ENCODE measurements around the gene DCBLD2.

DCBLD2 gene

DNA sequence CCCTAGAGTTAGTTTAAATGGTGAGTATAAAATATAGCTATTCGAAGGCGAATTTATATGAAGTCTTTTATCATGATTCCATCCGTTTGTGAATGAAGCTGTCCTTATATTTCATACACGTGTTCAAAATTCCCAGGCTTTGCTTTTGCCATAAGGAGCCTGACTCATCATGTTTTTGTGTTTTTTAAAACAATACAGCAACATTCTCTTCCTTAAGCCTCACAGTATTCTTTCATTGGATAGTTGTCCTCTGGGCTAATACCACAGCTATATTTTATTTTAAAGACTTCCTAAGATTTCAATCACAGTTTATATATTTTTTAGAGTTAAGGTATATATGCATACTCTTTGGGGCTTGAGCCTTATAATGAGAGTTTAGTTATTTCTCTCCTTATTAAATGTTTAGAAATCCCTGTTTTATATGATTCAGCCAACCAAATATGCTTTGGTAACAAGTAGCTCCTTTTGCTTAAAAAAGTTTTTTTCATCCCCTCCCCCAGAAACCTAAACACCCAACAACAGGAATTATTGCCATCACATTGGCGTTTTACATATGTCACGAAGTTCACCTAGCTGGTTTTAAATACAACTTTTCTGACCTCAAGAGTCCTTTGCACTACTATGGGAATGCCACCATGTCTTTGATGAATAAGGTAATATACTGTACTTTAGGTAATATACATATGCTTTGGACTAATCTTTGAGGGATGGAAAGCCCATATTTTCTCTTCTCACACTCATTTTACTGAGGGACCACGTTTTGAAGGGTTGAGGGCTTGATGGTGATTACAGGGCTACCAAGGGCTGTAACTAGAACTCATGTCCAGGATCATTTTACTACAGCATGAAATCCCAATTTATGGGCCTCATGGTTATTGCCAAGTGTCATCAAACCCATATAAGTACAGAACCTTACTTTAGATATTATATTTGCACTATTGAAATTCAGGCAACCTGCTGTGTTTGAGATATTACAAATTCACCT is 109.9 kb downstream of the DCBLD2 start:
- DNase-seq (ENCODE audit: low read depth), result no peak

DNA sequence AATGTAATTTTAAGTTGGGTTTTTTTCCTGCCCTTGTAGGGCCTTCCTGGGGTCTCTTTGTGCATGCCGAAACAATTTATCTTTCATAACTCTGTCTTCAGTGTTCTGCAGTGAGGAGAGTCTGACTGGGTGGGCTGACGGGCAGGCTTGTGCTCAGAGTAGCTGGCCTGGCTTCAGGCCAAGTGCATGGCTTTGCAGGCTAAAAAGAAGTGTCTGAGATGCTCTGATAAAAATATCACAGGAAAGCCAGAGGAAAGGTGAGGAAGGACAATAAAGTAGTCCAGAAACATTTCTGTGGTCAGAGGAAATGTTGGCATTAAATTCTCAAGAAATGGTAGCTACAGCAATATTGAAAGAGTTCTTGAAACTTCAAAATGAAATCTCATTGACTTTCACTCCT is 112.8 kb downstream of the DCBLD2 start:
- DNase-seq (ENCODE audit: low read depth), result no peak

DNA sequence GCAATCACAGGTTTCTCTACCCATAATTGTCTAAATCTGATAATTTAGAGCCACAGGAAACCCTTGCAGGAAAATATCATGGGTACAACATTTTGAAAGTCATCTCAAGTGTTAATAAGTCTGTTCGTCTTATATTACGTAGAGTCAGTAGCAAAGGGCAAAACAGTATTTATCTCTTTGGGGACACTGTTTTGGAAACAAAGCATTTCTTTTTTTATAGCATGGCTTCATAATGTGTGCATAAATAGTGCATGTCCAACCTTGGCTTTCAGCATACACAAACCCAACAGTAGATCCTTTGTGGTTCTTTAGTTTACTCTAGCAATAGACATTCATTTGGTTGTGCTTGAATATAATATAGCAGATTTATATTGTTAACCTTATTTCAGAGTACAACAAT is 114.3 kb downstream of the DCBLD2 start:
- DNase-seq (ENCODE audit: low read depth), result no peak

DNA sequence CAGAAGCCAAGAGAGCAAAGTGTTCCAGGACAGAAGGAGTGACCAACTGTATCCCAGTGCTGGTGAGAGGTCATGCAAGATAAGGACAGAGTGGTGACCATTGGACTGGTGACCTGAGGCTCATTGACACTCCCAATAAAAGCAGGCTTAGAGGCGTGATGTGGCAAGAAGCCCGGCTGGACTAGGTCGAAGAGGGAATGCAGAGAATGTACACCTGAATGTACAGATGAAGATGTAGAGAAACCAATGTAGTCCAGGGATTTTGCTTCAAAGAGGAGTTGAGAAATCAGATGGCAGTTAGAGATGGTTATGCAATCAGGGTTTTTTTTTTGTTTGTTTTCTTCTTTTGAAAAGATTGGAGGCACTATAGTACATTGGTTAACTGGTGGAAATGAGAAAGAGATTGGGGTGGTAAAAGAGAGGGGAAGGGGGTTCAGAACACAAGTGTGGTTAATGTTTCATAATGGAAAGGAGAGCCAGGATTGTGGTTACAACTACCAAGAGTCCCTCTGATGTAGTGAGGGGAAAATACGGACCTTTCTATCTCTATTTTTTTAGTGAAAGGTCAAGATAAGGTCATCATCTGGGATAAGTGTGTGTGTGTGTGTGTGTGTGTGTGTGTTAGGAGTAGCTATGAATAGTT is 115.0 kb downstream of the DCBLD2 start:
- peak; percentile 11 for DNase-seq (ENCODE audit: low read depth)

DNA sequence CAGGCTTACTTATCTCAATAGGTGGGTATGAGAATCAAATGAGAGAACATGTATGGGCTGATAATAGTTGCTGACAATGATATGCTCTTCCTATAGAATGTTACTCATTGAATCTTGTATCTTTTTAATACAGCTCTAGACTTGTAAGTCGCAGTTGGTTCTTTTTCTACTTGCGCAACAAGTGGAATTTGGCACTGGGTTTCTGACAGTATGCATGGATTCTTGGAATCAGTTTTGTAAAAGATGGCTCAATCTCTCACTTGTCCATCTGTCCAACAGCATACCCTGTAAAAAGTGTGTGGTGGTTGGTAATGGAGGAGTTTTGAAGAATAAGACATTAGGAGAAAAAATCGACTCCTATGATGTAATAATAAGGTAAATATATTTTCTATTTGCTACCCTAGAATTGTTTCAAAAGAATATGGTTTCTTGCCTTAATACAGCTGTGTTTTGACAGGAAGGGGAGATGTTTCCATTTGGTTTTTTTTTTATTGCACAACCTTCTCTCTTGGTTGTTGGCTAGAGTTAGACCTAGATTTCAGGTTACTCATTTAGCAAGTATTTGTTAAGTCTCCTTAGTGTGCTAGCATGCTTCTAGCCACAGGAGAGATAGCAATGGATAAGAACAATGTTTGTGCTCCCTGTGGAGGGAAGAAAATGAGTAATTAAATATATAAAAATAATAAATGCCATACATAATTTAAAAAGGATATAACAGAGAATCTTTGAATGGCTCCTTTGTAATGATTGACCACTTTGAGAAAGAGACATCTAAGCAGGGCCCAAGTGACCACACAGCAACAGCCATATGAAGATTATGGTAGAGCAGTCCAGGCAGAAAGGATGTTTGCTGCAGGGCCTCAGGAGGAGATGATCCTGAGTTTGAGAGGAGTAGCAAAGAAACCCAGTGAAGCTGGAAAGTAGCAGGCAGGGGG is 116.6 kb downstream of the DCBLD2 start:
- peak; percentile 81 for DNase-seq (ENCODE audit: low read depth)

DNA sequence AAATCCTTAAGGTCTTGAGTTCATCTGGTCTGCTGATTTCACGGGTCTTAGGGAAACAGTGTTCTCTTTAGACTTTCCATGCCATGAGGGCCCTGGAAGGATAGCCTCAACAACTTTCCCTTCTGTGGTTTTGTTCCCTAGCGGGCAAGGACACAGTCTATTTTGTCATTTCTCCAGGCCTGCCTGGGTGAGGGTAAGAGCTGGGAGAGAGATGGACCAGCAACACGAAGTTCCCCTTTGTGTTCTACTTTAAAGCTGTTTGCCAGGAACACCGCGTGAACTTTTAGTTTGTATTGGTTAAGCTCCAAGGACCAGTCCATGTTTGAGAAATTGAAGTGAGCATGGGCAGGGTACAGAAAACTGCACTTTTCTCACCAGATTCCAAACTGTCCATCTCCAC is 117.5 kb downstream of the DCBLD2 start:
- no peak for DNase-seq (ENCODE audit: low read depth)

DNA sequence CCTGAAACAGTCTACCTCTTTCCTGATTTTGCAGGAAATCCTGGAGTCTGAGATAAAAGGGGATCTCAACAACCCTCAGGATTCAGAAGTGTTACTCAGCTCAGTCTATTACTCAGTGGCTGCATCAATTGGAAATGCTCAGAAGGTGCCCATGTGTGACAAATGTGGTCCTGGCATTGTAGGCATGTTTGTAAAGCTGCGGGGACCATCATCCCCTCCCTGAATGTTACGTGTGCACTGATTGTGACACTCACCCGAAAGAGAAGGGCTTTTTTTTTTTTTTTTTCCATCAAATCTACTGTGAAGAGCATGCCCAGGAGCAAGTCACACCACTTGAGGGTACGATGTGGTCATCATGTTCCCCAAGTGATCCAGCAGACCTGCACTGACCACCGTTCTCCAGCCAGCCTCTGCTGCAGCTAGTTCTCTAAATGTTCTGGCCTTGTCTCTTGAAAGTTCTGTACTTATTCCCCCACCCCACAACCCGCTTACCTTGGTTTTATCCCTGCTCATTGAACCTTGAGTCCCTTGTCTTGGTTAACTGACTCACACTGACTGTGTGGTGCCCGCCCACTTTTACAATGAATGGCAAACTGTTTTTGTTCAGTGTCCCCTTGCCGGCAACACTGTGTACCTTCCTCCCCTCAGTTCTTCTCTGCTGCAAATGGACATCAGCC is 118.5 kb downstream of the DCBLD2 start:
- no peak for DNase-seq (ENCODE audit: low read depth)

DNA sequence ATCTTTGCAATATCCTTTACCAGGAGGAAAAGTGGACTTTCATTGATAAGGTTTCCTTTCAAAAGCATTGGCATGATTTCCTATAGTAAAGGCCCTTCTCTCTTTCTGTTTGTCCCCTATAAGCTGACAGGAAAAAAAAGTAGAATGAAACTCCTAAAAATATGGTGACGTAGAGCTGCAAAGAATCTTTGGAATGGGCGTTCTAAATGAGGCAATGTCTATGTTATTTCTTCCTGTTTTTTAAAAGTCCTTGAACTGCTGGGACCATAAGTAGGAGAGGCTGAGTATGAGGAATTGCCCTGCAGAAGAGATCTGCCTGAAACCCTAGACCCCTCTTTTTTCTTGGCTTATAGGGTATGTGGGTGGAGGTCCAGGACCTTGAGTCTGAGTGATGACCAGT is 121.2 kb downstream of the DCBLD2 start:
- DNase-seq (ENCODE audit: low read depth), result no peak

DNA sequence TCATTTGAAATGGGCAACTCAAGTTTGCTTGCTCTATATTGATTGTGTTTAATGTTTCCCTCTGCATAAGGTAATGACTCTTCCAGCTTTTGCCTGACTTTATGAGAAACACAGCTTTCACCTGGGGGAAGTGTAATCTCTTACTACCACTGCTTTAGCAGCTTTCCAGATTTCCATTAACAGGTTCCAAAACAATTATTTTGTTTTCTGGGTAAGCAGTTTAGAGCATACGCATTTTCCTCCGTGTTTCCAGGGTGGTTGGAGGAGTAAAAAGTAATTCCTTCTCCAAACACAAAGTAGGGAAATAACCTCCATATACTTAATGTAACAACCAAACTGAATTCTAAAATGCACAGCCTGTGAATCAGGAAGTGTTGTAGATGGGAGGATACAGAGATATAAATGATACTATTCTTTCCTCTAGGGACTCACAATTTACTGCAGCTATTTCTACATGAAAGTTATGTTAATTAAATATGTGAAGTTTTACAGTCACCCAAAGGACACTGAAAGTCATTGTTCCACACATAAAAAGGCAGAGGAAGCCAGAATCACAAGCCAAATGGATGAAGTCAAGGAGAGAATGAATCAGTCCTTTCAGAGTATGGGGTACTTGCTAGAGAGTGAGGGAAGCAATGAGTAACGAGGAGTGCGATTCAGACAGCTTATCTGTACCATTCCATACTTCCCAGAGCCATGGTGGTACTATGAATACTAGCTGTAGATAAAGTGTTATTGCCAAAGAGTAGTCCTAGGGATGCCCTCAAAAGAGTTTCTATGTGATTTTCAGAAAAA is 121.8 kb downstream of the DCBLD2 start:
- DNase-seq (ENCODE audit: low read depth), result no peak

DNA sequence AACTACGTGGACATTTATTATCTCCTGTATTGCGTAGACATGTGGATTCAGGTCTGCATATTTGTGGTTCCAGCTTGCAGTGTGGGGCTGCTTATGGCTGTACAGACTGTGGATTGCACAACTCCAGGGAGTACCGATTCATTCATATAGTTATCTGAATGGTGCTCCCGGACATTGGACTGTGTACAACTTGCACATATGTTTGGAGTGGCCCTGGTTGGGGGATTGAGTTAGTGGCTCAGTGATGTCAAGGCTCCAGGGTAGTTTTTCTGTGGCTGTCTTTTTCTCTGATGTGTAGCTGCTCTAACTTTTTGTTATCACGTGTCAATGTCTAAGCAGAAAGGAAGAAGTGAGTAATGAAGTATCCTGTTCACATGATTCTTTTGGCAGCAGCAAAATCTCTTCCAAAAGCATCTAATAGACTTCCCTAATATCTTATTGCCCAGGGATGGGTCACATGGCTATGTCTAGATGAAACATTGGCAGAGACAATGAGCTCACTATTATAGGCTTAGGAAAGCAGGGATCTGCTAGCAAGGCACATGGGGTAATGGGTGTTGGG is 122.6 kb downstream of the DCBLD2 start:
- DNase-seq (ENCODE audit: low read depth), result peak; percentile 49

DNA sequence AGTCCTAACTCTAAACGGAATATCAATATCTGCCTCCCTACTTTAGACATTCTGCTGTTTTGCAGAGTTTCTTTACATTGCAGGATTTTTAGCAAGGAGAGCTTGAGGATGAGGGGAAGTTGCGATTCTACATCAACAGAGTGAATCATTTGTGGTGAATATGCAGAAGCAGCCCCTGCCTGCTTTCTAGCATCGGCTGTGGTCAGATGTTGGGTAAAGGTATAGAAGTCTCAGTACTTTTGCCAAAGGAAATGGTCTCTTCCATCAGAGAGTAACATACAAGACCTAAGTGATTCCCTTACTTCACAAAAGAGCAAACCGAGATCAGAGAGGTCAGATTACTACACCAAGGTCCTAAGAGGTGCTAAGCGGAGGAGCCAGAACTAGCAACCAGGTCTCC is 123.1 kb downstream of the DCBLD2 start:
- DNase-seq (ENCODE audit: low read depth), result no peak

DNA sequence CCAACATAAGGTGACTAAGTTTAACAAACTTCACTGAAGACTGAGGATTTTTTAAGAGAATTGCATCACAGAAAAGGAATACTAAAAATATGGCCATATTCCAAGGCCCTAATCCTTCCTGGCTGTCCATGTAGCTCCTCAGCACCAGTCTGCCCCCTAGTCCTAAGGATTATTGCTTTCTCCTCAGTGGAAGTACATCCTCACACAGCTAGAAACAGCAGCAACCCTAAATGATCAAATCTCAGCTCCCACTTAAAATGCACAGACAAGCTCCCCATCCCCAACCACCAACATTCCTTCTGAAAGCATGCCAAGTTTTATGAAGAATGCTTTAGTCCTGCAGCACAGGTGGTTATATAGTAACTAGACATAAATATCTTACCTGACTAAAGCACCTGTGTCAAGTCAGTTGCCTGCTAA is 123.7 kb downstream of the DCBLD2 start:
- DNase-seq (ENCODE audit: low read depth), result peak; percentile 25

DNA sequence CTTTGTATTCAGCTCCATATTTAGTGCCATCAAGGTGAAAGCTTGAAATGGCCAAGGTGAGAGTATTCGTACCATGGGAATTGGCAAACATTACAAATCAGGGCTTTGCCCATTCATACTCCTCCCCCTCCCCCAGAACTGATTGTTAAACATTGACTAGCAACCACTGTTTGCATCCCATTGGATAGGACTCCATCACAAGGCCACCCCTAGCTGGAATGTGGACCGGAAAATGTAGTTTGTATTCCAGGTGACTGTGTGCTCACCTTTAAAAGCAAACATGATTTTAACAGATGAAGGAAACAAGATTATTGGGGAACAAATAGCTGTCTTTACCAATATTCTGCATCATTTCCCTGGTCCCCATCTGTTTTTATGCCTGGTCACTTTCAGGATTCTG is 124.2 kb downstream of the DCBLD2 start:
- DNase-seq (ENCODE audit: low read depth), result no peak

DNA sequence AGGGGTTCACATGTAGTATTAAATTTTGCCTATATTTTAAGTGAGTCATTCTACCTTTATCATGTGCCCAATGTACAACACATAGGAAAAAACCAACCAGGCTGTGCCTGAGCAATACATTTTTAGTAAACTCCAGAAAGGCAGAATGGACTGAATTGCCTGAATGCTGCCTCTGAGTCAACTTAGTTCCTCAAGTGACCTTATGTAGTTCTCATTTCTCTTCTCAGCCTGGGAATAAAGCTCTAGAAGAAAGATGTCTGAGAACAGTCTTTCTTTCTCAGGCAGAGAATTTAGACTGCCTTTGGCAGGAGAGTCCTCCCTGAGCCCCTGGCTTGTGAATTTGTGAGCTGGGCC is 125.4 kb downstream of the DCBLD2 start:
- no peak for DNase-seq (ENCODE audit: low read depth)

DNA sequence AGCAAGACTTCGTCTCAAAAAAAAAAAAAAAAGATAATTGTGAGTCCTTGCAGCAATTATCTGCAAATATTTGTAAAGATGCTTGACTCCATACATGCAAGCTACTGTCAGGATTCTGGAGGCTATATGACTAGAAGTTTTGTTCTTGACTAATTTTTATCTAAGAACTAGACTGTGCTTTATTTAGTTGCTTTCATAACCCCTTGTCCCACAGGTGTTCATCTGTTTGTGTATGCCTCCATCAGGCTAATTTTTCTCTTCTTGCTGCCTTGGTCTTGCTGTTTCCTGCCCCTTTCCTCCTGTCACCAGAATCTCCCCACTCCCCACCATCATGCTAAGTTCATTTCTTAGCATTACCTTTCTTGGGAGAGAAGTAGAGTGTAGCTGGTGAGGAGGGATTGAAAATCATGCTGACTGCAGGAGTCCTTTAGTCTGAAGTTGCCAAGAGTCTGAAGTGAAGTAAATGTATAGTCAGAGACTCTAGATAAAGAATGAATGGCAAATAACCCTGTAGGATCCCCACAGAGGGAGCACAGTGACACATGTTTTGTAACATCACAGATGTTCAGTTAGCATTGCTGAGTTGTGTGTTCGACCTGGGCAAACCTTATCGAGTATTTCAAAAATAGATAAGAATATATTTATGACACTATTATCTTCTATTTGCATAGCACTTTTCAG is 125.9 kb downstream of the DCBLD2 start:
- no peak for DNase-seq (ENCODE audit: low read depth)

DNA sequence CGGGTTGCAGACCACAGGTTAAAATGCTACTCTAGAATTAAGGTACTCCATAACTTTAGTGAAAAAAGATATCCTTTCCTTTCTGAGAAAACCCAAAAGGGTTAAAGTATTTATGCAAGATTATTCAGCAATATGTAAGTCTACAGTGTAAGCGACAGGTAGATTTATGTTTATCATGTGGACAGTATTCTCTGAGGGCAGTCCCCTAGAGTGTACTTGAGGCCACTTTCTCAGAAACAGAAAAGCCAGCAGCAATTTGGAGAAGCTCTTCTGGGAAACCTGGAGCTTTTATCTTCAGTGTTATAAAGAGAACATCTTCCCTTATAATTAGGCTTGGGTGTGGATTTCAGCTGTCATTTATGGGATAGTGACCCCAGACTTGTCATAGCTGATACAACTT is 129.5 kb downstream of the DCBLD2 start:
- DNase-seq (ENCODE audit: low read depth), result no peak

DNA sequence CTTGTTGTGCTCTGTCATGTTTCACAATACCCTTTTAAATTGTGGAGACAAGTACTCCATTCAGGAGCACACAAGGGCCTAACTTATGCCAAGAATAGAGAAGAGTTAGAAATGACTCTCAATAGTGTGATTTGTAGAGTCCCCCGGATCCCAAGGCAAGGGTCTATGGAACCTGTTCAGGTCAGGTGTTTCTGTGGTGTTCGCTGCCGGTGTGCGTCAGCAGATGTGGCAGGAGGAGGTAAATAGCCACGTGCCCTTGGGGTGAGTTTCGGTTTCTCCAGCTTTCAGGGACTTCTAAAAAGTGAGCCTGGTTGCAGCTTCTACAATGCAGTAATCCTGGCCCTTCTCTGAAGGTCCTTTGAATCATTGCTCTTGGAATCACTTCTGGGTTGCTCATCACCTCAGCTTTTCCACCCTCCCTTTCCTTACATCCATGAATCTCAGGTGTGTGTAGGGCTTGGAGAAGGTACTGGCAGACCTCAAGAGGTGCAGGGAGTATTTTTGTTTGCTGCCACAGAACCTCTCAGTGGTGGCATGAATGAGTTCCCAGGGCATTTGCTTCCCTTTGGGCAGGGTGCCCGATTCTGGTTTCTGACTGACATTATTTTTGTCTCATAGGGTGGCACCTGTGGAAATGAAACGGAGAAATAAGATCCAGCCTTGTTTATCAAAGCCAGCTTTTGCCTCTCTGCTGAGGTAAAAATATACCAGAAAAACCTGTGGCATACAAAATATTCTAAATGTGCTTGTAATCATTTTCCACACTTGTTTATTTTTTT is 131.0 kb downstream of the DCBLD2 start:
- DNase-seq (ENCODE audit: low read depth), result no peak

DNA sequence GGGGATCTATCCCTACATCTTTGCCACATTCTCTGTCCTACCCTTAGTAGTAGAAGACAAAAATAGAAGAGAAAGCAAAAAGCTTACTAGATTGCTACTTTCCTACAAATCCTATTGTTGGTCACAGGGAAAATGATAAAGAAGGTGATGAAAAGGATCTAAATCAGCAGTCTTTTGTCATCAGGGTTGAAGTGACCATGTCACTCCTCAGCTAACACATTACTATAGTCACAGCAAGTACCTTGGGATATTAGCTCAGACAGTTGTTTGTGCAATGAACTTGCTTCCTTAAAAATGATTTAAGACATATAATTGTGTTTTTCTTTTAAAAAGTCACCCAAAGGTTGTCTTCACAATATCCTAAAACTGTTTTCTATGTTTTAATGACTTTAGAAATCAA is 132.0 kb downstream of the DCBLD2 start:
- no peak for DNase-seq (ENCODE audit: low read depth)

DNA sequence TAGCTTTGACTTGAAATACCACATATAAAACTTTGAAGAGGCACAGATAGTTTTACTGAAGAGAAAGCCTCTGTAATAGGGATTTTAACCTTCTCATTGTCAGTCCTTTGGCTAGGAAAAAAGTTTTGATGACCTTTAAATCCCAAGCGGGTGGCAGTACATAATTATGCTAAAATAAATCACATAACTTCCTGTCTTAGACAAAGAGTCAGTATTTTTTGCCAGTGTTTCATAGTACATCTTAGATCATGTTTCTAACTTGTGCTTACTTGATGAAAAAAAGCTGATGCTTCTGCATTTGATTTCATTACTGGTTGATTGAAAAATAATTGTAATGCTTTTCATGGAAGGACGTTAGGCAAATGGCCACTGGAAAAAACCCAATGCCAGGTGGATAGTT is 132.5 kb downstream of the DCBLD2 start:
- DNase-seq (ENCODE audit: low read depth), result no peak

All from fibroblast of gingiva (primary cell).